GM19468 (cell line): ENCODE measurements around the gene MAP1LC3A.
A peak's percentile ranks its signal among the peaks of the same experiment; 100 is the strongest.
"Not testable (repeated sequence)": the region's sequence is repeated elsewhere in the genome, so short reads cannot be mapped to it uniquely, and the experiment has no call there.

Experiments used
- ATAC-seq: cut with Tn5 transposase; IDR thresholded peaks from one replicate; pipeline ENCODE4 v1.9.1; 2021; ENCODE audit warnings: mild to moderate bottlenecking, moderate library complexity, moderate number of reproducible peaks; ENCODE audit not compliant: unreplicated experiment; ENCODE audit errors: extremely low read depth

The MAP1LC3A gene

DNA sequence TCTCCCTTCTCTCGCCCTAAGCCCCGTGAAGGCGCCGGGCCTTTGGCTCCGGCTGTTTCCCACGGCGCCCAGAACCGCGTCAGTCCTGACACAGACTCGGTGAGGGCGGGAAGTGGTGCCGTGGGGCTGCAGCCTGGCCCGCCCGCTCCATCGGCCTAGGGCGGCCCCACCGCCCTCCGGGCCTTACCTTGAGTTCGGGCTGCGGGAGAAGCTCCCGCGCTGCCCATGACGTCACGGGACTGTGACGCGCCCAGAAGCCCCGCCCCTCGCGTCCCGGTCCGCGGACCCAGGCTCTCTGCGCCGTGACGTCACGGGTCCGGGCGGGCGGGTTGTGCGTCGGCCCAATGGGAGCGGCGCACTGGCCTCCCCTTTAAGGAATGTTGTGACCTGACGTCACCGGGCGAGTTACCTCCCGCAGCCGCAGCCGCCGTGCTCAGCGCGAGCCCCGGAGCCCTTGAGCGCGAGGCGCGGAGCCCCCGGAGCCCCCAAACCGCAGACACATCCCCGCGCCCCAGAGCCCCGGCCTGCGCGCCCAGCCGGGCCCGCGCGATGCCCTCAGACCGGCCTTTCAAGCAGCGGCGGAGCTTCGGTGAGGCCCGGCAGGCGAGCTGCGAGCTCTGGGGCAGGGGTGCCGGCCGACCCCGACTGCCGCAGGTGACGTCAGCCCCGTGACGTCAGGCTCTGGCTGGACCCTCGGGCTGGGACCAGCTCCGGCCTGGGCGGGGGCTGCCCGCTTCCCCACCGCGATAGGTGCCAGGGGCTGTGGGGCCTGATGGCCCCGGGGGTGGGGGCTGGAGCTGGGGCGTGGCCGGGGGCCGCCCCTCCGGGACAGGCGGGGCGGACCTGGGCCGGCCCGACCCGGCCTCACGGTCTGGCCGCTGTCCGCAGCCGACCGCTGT is at the start of gene MAP1LC3A:
MAP1LC3A (plus strand) TSS at position 399 of the 899 bp plus-strand sequence; CDS start at position 550, 151 bp downstream.
- peak; percentile 33 for ATAC-seq

DNA sequence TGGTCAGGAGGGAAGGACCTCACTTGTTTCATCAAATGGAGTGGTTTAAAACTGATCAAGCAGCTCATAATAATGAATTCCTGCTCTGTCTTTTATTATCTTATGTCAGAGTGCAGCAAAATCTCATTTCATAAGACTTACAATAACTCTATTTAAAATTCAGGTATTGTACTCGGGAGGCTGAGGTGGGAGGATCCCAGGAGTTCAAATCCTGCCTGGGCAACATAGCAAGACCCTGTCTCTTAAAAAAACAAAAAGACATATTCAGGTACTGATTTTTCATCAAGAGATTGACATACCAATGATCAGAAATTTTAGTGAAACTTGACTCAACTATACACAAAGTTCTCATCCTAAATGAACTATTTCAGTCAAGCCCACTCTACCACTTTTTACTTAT is 47.9 kb upstream of the MAP1LC3A start:
- ATAC-seq: no peak

DNA sequence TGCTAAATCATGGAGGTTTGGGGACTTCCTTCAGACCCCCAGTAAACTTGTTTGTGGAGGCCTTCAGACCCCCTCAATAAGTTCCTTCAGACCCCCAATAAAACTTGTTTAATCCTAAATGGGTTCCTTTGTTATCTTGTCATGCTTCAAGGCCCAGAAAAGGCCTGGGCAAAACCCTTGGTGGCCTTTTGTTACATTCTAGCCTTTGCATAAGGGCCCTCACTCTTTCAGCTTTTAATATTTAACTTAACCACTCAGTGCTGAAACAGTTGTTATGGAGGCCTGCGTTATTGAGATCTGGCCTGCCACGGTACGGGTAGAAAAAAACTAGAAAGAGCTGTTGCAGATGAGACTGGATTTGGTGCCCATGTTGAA is 46.6 kb upstream of the MAP1LC3A start:
- no peak for ATAC-seq

DNA sequence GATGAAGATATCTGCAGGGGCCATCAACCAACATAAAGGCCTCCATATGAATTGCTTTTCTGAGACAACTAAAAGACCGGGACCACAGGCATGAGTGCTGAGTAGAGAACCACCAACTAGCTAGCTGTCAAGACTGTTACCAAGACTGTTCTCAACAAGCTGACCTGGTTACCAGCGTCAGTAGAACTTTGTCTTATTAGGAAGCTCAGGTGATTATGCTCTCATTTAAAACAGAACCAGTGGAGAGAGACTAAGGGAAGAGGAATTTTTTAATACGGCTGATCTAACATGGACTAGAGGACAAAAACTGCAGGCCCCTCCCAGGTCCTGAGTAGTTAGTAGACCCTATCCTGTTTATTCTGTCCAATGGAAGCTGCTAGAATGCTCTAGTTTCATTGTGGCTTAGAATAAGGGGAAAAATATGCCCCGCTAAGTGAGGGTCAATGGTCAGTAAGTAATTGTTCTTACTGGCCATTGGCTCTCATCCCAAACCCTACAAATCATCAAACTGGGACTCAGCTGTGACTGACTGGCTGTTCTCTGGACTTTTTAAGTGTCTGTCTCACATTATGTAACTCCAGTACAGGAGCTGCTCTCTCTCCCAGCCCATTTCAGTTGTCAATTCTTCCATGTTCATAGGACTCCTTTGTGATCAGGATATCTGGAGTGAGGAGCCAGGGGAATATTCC is 46.1 kb upstream of the MAP1LC3A start:
- no peak for ATAC-seq

DNA sequence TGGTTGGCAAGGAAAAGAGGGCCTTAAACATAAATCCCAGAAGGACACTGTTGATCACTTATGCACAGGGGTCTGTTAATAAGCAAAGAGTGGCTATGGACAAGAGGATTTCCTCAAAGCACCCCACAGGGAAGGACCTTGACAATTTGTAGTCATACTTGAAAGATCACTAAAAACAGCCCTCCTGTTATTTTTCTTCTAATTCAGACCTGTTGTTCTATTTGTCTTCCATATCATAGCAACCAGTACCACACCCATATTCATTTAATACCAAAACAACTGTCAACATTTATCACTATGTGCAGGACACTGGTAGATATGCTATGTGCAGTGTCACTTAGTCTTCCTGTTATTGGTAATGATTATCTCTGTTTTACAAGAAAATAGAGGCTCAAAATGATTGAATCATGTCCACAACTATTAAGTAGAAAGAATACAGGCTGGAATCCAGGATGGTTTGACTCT is 45.5 kb upstream of the MAP1LC3A start:
- ATAC-seq: no peak

DNA sequence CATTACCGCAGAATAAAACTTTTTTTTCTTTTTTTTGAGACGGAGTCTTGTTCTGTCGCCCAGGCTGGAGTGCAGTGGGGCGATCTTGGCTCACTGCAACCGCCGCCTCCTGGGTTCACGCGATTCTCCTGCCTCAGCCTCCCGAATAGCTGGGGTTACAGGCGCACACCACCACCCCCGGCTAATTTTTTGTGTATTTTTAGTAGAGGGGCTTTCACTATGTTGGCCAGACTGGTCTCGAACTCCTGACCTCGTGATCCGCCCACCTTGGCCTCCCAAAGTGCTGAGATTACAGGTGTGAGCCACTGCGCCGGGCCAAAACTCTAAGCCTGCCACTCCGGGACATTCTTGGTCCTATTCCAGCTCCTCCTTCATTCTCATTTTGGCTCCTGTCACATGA is 44.5 kb upstream of the MAP1LC3A start:
- not testable (repeated sequence) for ATAC-seq

DNA sequence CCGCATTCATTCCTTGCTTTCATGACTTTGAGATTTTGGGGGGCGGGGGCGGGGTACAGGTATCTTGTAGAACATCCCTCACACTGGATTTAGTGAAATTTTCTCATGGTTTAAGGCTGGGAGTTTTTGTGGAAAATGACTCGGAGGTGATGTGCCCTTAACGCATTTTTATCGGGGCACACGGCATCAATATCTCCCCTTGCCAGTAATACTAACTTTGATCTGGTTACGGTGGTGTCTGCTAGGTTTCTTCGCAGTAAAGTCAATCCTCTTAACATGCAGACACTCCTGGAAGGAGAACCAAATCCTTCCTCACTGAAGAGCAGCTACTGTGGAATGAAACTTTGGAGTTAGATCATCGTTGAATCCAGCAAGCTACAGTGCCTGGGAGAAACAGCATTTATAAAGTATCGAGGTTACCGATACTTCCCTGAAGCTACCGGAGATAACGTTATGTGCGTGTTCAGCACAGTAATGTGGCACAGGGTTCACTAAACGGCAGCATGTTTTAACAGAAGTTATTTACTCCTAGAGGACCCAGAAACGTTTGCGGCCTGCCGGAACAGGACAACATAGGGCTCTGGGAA is 43.5 kb upstream of the MAP1LC3A start:
- ATAC-seq: no peak

DNA sequence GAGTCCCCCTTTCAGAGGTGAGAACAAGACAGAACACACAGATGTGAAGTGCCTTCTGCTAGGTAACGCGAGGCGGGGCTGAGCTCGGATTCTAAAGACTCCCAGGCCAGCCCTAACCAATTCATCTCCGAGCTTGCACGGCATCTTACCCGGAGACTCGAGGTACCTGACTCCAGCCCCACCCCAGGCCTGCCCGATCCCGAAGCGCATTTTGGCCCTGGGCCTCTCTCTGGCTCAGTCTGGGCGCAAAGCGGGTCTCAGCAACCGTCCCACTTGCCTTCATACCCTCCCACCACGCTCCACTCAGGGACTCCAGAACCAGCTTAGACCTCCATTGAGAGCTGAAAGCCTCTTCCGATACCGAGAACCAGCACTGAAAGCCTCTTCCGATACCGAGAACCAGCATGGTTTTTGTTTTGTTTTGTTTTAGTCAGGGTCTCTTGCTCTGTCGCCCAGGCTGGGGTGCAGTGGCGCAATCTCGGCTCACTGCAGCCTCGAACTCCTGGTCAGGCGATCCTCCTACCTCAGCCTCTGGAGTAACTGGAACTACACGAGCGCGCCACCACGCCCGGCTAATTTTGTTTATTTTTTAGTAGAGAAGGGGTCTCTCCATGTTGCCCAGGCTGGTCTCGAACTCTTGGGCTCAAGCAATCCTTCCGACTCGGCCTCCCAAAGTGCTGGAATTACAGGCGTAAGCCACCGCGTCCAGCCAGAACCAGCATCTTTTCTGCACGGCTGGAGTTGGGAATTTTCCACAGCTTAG is 42.9 kb upstream of the MAP1LC3A start:
- peak; percentile 16 for ATAC-seq

DNA sequence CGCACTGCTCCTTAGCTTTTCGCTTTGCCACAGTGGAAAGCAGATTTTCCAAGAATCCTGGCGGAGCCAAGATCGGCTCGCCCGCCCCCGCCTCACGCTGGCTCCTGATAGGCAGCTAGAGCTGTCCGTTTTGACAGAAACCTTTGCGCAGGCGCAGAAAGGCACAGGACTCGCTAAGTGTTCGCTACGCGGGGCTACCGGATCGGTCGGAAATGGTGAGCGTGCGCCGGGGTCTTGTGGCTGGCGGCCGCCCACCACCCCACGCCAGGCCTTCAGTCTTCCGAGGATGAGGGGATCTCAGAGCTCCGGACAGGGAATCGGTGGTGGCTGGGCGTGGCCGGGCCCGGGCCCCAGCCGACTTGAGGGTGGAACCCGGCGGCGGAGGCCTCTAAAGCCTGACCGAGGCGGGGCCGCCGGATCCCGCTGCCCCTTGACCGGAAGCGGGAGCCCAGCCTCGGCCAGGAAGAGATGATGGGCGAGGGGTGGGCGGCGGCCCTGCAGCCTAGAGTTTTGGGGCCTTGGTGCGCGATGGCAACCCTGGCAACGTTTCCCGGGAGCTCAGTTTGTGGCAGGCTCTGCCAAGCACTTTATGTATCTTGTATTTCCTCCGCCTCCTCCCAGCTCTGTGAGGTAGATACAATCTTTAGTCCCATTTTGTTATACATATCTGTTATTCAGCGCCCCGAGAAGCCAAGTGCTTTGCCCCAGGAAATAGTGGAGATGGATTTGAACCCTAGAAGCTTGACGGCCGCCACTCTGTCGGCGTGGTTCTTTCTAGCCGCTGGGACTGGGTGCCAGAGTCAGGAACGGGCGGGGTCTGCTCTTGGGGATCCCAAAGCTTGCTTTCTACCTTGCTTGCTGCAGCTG is 42.0 kb upstream of the MAP1LC3A start, which contains the start of gene DYNLRB1:
DYNLRB1 (plus strand) TSS at position 176 of the 867 bp plus-strand sequence; CDS start at position 213, 37 bp downstream.
- no peak for ATAC-seq

DNA sequence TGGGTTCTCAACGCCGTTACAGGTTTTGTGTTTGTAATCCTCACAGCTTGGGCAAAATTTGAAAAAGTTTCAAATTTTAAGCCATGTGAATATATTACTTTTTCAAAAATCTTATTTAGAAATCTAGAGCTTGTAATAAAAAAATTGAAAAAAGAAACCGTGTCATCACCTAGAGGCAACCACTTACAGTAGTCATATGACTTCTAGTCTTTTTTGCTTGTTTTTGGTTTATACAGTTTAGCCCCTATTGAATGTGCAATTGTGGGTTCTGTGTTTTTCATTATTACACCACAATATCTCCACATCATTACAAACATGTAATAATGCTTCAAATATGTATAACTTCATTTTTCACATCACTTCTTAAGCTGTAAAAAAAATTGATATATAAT is 41.4 kb upstream of the MAP1LC3A start:
- ATAC-seq: no peak

DNA sequence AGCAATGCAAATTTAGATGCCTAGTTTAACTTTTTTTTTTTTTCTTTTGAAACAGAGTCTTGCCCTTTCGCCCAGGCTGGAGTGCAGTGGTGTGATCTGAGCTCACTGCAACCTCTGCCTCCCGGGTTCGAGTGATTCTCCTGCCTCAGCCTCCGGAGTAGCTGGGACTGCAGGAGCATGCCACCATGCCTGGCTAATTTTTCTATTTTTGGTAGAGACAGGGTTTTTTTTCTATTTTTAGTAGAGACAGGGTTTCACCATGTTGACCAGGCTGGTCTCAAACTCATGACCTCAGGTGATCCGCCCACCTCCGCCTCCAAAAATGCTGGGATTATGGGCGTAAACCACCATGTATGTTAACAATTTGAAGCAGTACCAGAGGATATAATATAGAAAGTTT is 39.7 kb upstream of the MAP1LC3A start:
- ATAC-seq: not testable (repeated sequence)

DNA sequence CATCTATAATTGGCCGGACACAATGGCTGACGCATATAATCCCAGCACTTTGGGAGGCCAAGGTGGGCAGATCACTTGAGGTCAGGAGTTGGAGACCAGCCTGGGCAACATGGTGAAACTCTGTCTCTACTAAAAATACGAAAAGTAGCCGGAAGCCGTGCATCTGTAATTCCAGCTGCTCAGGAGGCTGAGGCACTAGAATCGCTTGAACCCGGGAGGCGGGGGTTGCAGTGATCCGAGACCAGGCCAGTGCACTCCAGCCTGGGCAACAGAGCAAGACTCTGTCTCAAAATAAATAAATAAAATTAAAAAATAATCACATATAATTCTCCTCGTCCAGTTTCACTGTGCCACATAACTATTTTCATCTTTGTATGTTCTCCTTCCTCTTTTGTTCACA is 38.7 kb upstream of the MAP1LC3A start:
- not testable (repeated sequence) for ATAC-seq

DNA sequence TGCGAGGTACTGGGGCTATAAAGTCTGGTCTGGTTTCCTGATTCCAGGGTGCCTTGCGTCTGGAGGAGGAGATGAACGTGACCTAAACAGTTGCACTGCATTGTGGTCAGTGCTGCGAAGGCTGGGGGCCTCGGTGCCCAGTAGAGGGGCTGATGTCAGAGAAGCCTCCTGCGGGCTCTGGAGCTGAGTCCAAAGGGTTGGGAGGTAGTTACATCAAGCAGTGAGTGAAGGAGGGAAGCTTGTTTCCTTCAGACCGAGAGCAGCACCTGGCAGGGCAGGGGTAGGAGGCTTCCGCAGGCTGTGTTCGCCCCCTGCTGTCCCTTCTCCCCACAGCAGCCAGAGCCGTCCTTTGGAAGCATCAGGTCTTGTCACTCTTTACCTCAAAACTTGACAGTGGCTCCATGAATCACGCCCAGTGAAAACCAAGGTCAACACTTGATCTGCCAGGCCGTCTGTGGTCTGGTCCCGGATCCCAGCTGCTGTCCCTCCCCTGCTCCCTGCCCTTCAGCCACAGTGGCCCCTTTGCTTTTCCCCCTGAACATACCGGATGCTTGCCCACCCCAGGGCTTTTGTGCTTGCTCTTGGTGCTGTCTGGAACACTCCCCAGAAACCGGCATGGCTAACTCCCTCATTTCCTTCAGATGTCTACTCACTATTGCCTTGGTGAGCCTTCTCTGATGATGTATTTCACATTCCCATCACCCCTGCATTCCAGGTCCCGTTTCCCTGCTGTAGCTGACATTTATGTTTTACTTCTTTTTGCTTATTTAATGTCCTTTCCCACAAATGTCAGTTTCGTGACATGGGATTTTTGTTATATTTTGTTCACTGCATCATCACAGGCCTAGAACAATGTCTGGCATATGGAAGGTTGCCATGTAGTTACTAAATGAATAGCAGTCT is 35.3 kb upstream of the MAP1LC3A start:
- ATAC-seq: no peak

DNA sequence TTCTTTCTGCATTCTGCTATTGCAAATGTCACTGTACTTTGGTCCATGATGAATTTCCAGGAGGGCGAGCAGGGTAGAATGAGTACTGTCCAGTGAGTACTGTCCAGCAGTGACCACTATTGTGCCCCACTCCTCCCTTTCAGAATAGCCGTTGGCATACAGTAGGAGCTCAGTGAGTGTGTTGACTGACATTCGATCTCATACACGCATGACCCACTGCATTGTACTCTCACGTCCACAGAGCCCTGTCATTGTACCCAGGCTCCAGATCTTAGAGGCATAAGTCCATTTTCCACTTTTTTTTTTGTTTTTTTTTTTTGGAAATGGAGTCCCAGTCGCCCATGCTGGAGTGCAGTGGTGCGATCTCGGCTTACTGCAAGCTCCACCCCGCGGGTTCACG is 34.1 kb upstream of the MAP1LC3A start:
- ATAC-seq: no peak

DNA sequence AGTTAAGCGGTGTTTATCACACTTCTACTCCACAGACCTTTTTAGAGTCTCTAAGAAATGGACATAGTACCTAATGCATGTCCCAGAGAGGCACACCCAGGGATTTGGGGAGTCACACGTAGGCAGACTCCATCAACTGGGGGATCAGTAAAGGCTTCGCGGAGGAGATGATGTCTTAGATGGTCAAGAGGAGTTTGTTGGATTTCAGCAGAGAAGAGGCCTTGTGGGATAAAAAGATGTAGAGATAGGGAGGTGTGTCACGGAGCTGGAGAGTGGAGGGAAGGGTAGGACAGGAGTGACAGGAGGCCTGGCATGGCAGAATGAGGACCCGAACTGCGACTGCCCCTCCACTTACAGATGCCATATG is 33.2 kb upstream of the MAP1LC3A start:
- no peak for ATAC-seq

DNA sequence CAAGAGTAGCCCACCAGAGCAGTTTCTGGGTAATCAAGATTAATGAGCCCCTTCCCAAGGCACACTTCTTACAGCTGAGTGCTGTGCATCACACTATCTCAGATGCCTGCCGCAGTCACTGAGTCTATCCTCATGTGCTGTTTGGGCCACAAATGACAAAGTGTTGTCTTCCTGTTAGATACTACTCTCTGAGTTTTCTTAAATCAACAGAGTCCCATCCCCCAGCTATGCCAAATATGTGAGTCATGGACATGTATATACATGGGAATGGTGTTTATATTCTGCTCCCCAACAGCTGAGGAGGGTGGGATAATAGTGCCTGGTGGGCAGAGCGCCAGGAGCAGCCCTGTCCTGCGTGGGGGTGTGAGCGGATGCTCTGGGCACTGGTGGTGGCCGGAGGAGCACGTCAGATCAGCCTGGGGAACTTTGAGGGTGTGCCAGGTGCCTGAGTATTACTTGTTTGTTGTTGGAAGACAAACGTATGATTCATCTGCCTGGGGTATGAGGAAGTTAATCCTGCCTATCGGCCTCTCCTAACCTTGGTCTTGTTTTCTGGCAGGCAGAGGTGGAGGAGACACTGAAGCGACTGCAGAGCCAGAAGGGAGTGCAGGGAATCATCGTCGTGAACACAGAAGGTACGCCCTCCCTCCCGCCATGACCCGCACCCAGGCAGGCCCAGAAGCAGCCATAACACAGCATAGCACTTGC is 32.7 kb upstream of the MAP1LC3A start:
- no peak for ATAC-seq

DNA sequence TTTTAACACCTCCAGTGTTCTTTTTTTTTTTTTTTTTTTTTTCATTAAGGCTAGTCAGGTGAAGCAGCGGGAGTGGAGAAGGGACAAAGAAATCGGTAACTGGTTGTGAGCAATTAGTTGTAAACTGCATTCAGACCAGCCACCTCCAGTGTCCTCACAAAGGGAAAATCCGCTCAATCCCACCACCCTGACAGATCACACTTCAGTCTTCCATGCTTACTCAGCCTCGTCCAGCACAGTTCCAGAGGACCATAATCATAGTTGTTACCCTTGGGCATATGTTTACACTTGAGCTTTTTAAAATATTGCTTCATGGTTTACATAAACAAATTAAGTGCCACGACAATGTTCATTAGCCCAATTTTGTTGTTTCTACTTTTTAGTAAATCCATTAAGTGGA is 32.1 kb upstream of the MAP1LC3A start:
- no peak for ATAC-seq

DNA sequence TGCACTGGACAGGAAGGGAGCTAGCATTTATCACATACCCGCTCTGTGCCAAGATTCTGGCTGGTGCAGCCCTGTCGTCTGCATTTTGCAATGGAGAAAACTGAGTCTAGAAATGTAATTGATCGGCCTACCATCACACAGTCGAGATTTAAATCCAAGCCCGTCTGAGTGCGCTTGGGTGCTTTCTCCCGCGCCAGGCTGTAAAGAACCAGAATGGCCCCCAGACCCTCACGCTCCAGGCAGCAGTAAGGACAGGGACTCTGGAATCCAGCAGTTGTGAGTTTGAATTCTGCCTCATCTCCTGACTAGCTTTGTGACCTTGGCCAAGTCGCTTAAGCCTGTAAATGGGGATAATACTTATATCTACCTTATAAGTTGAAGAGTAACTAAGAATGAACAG is 31.5 kb upstream of the MAP1LC3A start:
- no peak for ATAC-seq
